ENCODE measurements around the gene TTF2.

DNA sequence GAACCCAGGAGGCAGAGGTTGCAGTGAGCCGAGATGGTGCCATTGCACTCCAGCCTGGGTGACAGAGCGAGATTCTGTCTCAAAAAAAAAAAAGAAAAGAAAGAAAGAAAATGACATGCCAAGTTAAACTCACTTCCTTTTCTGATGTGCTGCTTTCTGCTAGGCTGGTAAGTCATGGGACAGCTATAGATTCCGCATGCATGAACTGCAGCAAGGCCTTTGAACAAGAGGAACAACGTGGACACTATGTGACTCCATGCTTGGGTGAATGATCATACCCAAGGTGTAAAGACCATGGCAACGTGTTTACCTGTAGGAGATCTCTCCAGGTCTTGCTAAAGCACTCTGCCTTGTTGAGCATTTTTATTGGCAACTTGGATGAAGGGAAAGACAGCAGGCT, 10.3 kb upstream of the TTF2 start:
- TF ChIP-seq, protein P1, sequence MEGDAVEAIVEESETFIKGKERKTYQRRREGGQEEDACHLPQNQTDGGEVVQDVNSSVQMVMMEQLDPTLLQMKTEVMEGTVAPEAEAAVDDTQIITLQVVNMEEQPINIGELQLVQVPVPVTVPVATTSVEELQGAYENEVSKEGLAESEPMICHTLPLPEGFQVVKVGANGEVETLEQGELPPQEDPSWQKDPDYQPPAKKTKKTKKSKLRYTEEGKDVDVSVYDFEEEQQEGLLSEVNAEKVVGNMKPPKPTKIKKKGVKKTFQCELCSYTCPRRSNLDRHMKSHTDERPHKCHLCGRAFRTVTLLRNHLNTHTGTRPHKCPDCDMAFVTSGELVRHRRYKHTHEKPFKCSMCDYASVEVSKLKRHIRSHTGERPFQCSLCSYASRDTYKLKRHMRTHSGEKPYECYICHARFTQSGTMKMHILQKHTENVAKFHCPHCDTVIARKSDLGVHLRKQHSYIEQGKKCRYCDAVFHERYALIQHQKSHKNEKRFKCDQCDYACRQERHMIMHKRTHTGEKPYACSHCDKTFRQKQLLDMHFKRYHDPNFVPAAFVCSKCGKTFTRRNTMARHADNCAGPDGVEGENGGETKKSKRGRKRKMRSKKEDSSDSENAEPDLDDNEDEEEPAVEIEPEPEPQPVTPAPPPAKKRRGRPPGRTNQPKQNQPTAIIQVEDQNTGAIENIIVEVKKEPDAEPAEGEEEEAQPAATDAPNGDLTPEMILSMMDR (IDR thresholded peaks at IDR 0.05) = no peak
- TF ChIP-seq POLR2A (IDR thresholded peaks at IDR 0.05) = no peak
